ENCODE results near the gene ARHGAP6. TPM values are rescaled to one million over a fixed set of nuclear protein-coding genes. Genes with fewer than 3 reads are reported as not detected.

Gene ARHGAP6
- total and polyA plus RNA-seq, 2 of the 13 experiments (the other 11 are each of a cell fraction or from before 2014, with no cell fraction given) = 0.11 TPM; not detected in 1

DNA sequence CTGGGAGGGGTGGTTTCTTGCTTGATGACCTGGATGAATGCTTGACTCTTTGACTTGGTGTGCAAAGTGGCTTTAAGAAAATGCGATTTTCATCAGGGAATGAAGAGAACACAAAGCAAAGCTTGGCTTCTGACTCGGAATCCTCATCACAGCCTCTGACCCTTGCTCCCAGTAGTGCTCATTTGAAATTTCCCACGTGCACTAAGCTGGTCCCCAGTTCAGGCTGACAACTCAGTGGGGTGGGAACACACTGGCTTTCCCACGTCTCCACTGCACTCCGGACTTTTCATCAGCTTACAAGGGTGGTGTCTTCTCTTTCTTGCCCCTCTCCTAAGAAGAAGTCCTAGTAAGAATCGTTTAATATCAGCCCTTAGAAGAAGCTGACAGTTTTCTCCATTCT lies 501.3 kb downstream of the ARHGAP6 start:
- no TSS peak for BruUV-seq (replicated peaks)
- no peak for ATAC-seq
- no peak for FAIRE-seq

DNA sequence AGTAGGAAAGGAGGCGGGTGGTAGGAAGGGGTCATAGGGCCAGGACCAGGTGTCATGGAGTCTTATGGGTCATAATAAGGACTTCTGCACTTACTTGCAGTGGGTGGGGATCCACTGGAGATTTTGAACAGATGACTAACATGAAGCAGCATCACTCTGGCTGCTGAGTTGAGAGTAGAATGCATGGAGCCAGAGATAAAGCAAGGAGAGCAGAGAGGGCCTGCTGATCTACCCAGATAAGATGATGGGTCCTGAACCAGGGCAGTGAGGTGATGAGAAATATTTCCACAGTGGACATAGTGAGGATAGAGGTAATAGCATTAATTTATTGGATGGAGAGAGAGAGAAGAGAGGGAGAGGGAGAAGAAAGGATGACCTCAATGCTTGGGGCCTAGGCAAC lies 506.6 kb downstream of the ARHGAP6 start:
- no TSS peak for BruUV-seq (replicated peaks)
- in situ Hi-C loops (cut with HindIII; ENCODE audit: extremely low pct_ligation_motif_present, low pct_unique_long_range_greater_than_20kb) = no loop called here
- H3K27ac ChIP-seq (ENCODE audit: extremely low read length, insufficient read depth, low read length) = no peak overlapping the region
- H4K20me1 ChIP-seq (ENCODE audit: insufficient read depth, low read length) = no peaks in the 10 kb centered on the region
- no peak overlapping the region for H3K4me2 ChIP-seq (ENCODE audit: low read depth, low read length)
- ATAC-seq = no peak
- intact Hi-C loops (cut with micrococcal nuclease; ENCODE audit: unreplicated experiment) = no loop called here
- H3K9ac ChIP-seq (ENCODE audit: insufficient read depth, low read depth, low read length) = no peak overlapping the region
- TF ChIP-seq SP5 (CRISPR knock-in tag; IDR thresholded peaks at IDR 0.05; ENCODE audit: borderline replicate concordance, low read depth) (no peak), PPARG (CRISPR knock-in tag; conservative IDR thresholded peaks at IDR 0.05) (no peak), ZNF772 (CRISPR knock-in tag; IDR thresholded peaks at IDR 0.05) (no peak), ETV6 (CRISPR knock-in tag; conservative IDR thresholded peaks at IDR 0.05) (no peak), ARNTL (CRISPR knock-in tag; IDR thresholded peaks at IDR 0.05) (no peak)
- TF ChIP-seq, protein P1, sequence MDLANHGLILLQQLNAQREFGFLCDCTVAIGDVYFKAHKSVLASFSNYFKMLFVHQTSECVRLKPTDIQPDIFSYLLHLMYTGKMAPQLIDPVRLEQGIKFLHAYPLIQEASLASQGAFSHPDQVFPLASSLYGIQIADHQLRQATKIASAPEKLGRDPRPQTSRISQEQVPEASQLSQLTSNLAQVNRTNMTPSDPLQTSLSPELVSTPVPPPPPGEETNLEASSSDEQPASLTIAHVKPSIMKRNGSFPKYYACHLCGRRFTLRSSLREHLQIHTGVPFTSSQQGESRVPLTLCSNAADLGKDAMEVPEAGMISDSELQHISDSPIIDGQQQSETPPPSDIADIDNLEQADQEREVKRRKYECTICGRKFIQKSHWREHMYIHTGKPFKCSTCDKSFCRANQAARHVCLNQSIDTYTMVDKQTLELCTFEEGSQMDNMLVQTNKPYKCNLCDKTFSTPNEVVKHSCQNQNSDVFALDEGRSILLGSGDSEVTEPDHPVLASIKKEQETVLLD (CRISPR knock-in tag; IDR thresholded peaks at IDR 0.05; ENCODE audit: low read depth) = no peak
- POLR2A ChIA-PET = no interaction called here
- H3K79me2 ChIP-seq (ENCODE audit: insufficient read depth, low read length) = no peaks in the 10 kb centered on the region
- WGBS (ENCODE audit: low lambda C conversion rate) = 8% methylated on average over 1 of the region's 1 CpG
- DNase-seq (ENCODE audit: low spot score) = no peak
- H3K27me3 ChIP-seq (ENCODE audit: control insufficient read depth in 1 of 2, insufficient read depth in 2 of 2, low read length in 2 of 2) = no peaks in the 10 kb centered on the region
- no peak overlapping the region for H3K4me3 ChIP-seq (replicated peaks in 1 of 3; ENCODE audit: insufficient read depth in 1 of 3, low read depth in 2 of 3, low read length in 3 of 3)
- no peak for FAIRE-seq
- no peaks in the 10 kb centered on the region for H3K9me3 ChIP-seq (ENCODE audit: low read length)
- H3K36me3 ChIP-seq (replicated peaks in 1 of 2; ENCODE audit: control insufficient read depth in 1 of 2, insufficient read depth in 2 of 2, low read length in 2 of 2) = no peaks in the 10 kb centered on the region
- no peak overlapping the region for H2AFZ ChIP-seq (ENCODE audit: low read length)
- no peaks in the 10 kb centered on the region for H3K4me1 ChIP-seq (ENCODE audit: insufficient read depth, low read length)
- CTCF ChIA-PET (ENCODE audit: low intra/inter-chr PET ratio, low total read pairs) = no interaction called here

More for the DNA sequence above, 501.3 kb downstream of the ARHGAP6 start:
- Histone ChIP-seq H3K27me3 (ENCODE audit: control insufficient read depth in 1 of 2, insufficient read depth in 2 of 2, low read length in 2 of 2) (no peaks in the 10 kb centered on the region), H3K4me1 (ENCODE audit: insufficient read depth, low read length) (no peaks in the 10 kb centered on the region), H3K4me3 (replicated peaks in 1 of 3; ENCODE audit: insufficient read depth in 1 of 3, low read depth in 2 of 3, low read length in 3 of 3) (no peak overlapping the region), H4K20me1 (ENCODE audit: insufficient read depth, low read length) (no peaks in the 10 kb centered on the region), H3K79me2 (ENCODE audit: insufficient read depth, low read length) (no peaks in the 10 kb centered on the region), H3K9ac (ENCODE audit: insufficient read depth, low read depth, low read length) (no peak overlapping the region), H3K27ac (ENCODE audit: extremely low read length, insufficient read depth, low read length) (no peak overlapping the region), H3K4me2 (ENCODE audit: low read depth, low read length) (no peak overlapping the region), H3K36me3 (replicated peaks in 1 of 2; ENCODE audit: control insufficient read depth in 1 of 2, insufficient read depth in 2 of 2, low read length in 2 of 2) (no peaks in the 10 kb centered on the region), H3K9me3 (ENCODE audit: low read length) (no peaks in the 10 kb centered on the region), H2AFZ (ENCODE audit: low read length) (no peak overlapping the region)
- DNase-seq (ENCODE audit: low spot score) = no peak
- in situ Hi-C loops (cut with HindIII; ENCODE audit: extremely low pct_ligation_motif_present, low pct_unique_long_range_greater_than_20kb) = no loop called here
- ChIA-PET CTCF (ENCODE audit: low intra/inter-chr PET ratio, low total read pairs) (no interaction called here), POLR2A (no interaction called here)
- intact Hi-C loops (cut with micrococcal nuclease; ENCODE audit: unreplicated experiment) = no loop called here
- TF ChIP-seq SRY (CRISPR knock-in tag; IDR thresholded peaks at IDR 0.05) = no peak
- TF ChIP-seq, protein P2, sequence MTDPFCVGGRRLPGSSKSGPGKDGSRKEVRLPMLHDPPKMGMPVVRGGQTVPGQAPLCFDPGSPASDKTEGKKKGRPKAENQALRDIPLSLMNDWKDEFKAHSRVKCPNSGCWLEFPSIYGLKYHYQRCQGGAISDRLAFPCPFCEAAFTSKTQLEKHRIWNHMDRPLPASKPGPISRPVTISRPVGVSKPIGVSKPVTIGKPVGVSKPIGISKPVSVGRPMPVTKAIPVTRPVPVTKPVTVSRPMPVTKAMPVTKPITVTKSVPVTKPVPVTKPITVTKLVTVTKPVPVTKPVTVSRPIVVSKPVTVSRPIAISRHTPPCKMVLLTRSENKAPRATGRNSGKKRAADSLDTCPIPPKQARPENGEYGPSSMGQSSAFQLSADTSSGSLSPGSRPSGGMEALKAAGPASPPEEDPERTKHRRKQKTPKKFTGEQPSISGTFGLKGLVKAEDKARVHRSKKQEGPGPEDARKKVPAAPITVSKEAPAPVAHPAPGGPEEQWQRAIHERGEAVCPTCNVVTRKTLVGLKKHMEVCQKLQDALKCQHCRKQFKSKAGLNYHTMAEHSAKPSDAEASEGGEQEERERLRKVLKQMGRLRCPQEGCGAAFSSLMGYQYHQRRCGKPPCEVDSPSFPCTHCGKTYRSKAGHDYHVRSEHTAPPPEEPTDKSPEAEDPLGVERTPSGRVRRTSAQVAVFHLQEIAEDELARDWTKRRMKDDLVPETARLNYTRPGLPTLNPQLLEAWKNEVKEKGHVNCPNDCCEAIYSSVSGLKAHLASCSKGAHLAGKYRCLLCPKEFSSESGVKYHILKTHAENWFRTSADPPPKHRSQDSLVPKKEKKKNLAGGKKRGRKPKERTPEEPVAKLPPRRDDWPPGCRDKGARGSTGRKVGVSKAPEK (CRISPR knock-in tag; IDR thresholded peaks at IDR 0.05; ENCODE audit: borderline replicate concordance) = no peak
- WGBS (ENCODE audit: low lambda C conversion rate) = 33% methylated on average over 4 of the region's 6 CpGs

All from HepG2 (cell line).